HepG2 (cell line): ENCODE data around the gene PIK3R3. TPM values are rescaled to one million over a fixed set of nuclear protein-coding genes. Genes with fewer than 3 reads are reported as not detected.

Experiments
- ATAC-seq: fragments of 200-7000 bp; cut with Tn5 transposase; 3 replicates; pipeline ENCODE4 v1.9.1; 2020; ENCODE audit warnings: mild to moderate bottlenecking, moderate library complexity
- BruUV-seq: library from RNA; stranded (reverse); fragments of 400-500 nt; replicated peaks from 2 replicates; lab custom pipeline; 2021; lab: Mats Ljungman, UMichigan
- CTCF ChIA-PET: fragments of 300-600 bp; formaldehyde crosslinking; extraction: SDS; loops from one replicate; lab custom pipeline; 2021; ENCODE audit warnings: low total read pairs, inconsistent platforms, low intra/inter-chr PET ratio; lab: Yijun Ruan, JAX
- POLR2A ChIA-PET: fragments of 350-600 bp; sonication (Branson Sonifier 250); formaldehyde crosslinking; loops from one replicate; lab custom pipeline; 2020; ENCODE audit warnings: antibody characterized with exemption, inconsistent platforms; lab: Yijun Ruan, JAX
- DNase-seq: peaks from one replicate; pipeline ENCODE4 v3.0.0-alpha.2; 2015; ENCODE audit warnings: low spot score
- FAIRE-seq: peaks from 3 replicates; lab custom pipeline; 2011; peaks lifted over from hg19 to GRCh38; lab: Jason Lieb, UNC
- H2AFZ ChIP-seq: one replicate; pipeline ENCODE4 v1.6.1; 2011; ENCODE audit warnings: low read length, inconsistent platforms
- H3K27ac ChIP-seq: fragments of 300-600 bp; 3 replicates; pipeline ENCODE4 v1.8.0; 2011; ENCODE audit warnings: mixed run types, mild to moderate bottlenecking, mixed read lengths, low read length, inconsistent platforms; ENCODE audit not compliant: insufficient read depth; ENCODE audit errors: extremely low read length
- H3K27me3 ChIP-seq, 2 experiments: fragments of 200-600 bp in 1 of 2; 2 replicates in 1 of 2; 3 replicates in 1 of 2; pipeline versions ENCODE4 v1.6.0 to v1.8.0; 2011; ENCODE audit warnings: low read length in 2 of 2, mild to moderate bottlenecking in 2 of 2, moderate library complexity in 2 of 2, inconsistent platforms in 1 of 2; ENCODE audit not compliant: insufficient read depth in 2 of 2, control insufficient read depth in 1 of 2
- H3K36me3 ChIP-seq, 2 experiments: fragments of 200-600 bp in 1 of 2; replicated peaks in 1 of 2; 2 replicates in 1 of 2; 3 replicates in 1 of 2; pipeline versions ENCODE4 v1.5.1 to v1.8.0; 2011; ENCODE audit warnings: low read length in 2 of 2, inconsistent platforms in 1 of 2; ENCODE audit not compliant: insufficient read depth in 2 of 2, control insufficient read depth in 1 of 2
- H3K4me1 ChIP-seq: 2 replicates; pipeline ENCODE4 v1.5.1; 2012; ENCODE audit warnings: low read length, inconsistent platforms; ENCODE audit not compliant: insufficient read depth
- H3K4me2 ChIP-seq: 2 replicates; pipeline ENCODE4 v1.6.0; 2011; ENCODE audit warnings: low read depth, low read length, inconsistent platforms
- H3K4me3 ChIP-seq, 3 experiments: fragments of 200-600 bp in 1 of 3; sonication (generic), shearing (Covaris generic) in 1 of 3; replicated peaks in 1 of 3; 2 replicates each; pipeline ENCODE4 v1.5.1; 2011 to 2016; ENCODE audit warnings: low read length in 3 of 3, inconsistent platforms in 2 of 3, low read depth in 2 of 3, mild to moderate bottlenecking in 2 of 3, control low read depth in 1 of 3, mixed read lengths in 1 of 3; ENCODE audit not compliant: insufficient read depth in 1 of 3
- H3K79me2 ChIP-seq: one replicate; pipeline ENCODE4 v1.6.1; 2011; ENCODE audit warnings: low read length, inconsistent platforms; ENCODE audit not compliant: insufficient read depth
- H3K9ac ChIP-seq: 2 replicates; pipeline ENCODE4 v1.6.0; 2011; ENCODE audit warnings: mild to moderate bottlenecking, low read depth, low read length, inconsistent platforms; ENCODE audit not compliant: insufficient read depth
- H3K9me3 ChIP-seq: 2 replicates; pipeline ENCODE4 v1.5.1; 2012; ENCODE audit warnings: mild to moderate bottlenecking, low read length
- H4K20me1 ChIP-seq: 2 replicates; pipeline ENCODE4 v1.6.0; 2011; ENCODE audit warnings: inconsistent platforms, mild to moderate bottlenecking, low read length, moderate library complexity; ENCODE audit not compliant: insufficient read depth
- ATF2 ChIP-seq: sonication (generic); formaldehyde crosslinking; IDR thresholded peaks from 2 replicates; pipeline ENCODE4 v1.4.0; 2020; ENCODE audit warnings: missing genetic modification reagents
- BHLHE40 ChIP-seq: IDR thresholded peaks from 2 replicates; pipeline ENCODE4 v1.6.1; 2011; ENCODE audit warnings: low read length, improper control_type of control experiment
- EED ChIP-seq: sonication (generic); formaldehyde crosslinking; IDR thresholded peaks from 2 replicates; pipeline ENCODE4 v1.5.0; 2020; ENCODE audit warnings: mild to moderate bottlenecking, missing genetic modification reagents
- EZH2 ChIP-seq: conservative IDR thresholded peaks from 2 replicates; pipeline ENCODE4 v1.6.1; 2012; ENCODE audit warnings: mild to moderate bottlenecking, low read depth, low read length, moderate library complexity
- FOXP1 ChIP-seq, 2 experiments: fragments of 450-650 bp in 1 of 2; IDR thresholded peaks; 2 replicates each; pipeline ENCODE4 v1.6.1; 2017 to 2018; ENCODE audit warnings: antibody characterized with exemption in 1 of 2
- GTF3A ChIP-seq: sonication (generic); formaldehyde crosslinking; conservative IDR thresholded peaks from 2 replicates; pipeline ENCODE4 v1.4.0; 2020; ENCODE audit warnings: mild to moderate bottlenecking, missing genetic modification reagents
- LCORL ChIP-seq, 2 experiments: fragments of 450-650 bp in 1 of 2; sonication (generic) in 1 of 2; formaldehyde crosslinking in 1 of 2; IDR thresholded peaks; 2 replicates each; pipeline versions ENCODE4 v1.5.0 to v1.6.1; 2017 to 2020; ENCODE audit warnings: antibody characterized with exemption in 1 of 2, missing genetic modification reagents in 1 of 2
- MTA3 ChIP-seq: sonication (generic); formaldehyde crosslinking; IDR thresholded peaks from 2 replicates; pipeline ENCODE4 v1.4.0; 2020; ENCODE audit warnings: missing genetic modification reagents
- TBP ChIP-seq: sonication (generic); formaldehyde crosslinking; IDR thresholded peaks from 2 replicates; pipeline ENCODE4 v1.5.0; 2020; ENCODE audit warnings: missing genetic modification reagents
- TEF ChIP-seq: sonication (generic); formaldehyde crosslinking; IDR thresholded peaks from 2 replicates; pipeline ENCODE4 v1.5.0; 2020; ENCODE audit warnings: missing genetic modification reagents
- THAP11 ChIP-seq: IDR thresholded peaks from 2 replicates; pipeline ENCODE4 v1.6.1; 2016; ENCODE audit warnings: missing biosample characterization, missing genetic modification reagents
- ZFP62 ChIP-seq: sonication (generic); formaldehyde crosslinking; IDR thresholded peaks from 2 replicates; pipeline ENCODE4 v1.4.0; 2020; ENCODE audit warnings: missing genetic modification reagents
- ZNF12 ChIP-seq: sonication (generic); formaldehyde crosslinking; IDR thresholded peaks from 2 replicates; pipeline ENCODE4 v1.5.0; 2020; ENCODE audit warnings: missing genetic modification reagents
- ZNF30 ChIP-seq: sonication (generic); formaldehyde crosslinking; IDR thresholded peaks from 2 replicates; pipeline ENCODE4 v1.5.0; 2020; ENCODE audit warnings: mild to moderate bottlenecking, missing genetic modification reagents
- ZNF318 ChIP-seq: sonication (generic); formaldehyde crosslinking; IDR thresholded peaks from 2 replicates; pipeline ENCODE4 v1.4.0; 2020; ENCODE audit warnings: mild to moderate bottlenecking, missing genetic modification reagents
- ZNF430 ChIP-seq: sonication (generic); formaldehyde crosslinking; IDR thresholded peaks from 2 replicates; pipeline ENCODE4 v1.9.0; 2021; ENCODE audit warnings: mild to moderate bottlenecking, missing genetic modification reagents
- ZNF431 ChIP-seq: sonication (generic); formaldehyde crosslinking; IDR thresholded peaks from 2 replicates; pipeline ENCODE4 v1.9.0; 2022; ENCODE audit warnings: missing genetic modification reagents, low read depth, mild to moderate bottlenecking, borderline replicate concordance
- WGBS: methylation state at CpG from one replicate; pipeline ENCODE4 v1.1.6; 2017; ENCODE audit warnings: low lambda C conversion rate; 5-methylcytosine and 5-hydroxymethylcytosine counted together
- in situ Hi-C: cut with HindIII; loops from 2 replicates; pipeline ENCODE4 v1.10.0; 2017; ENCODE audit warnings: low pct_unique_long_range_greater_than_20kb; ENCODE audit not compliant: extremely low pct_ligation_motif_present
- intact Hi-C: fragments of 100-400 bp; cut with micrococcal nuclease; formaldehyde crosslinking; loops from one replicate; pipeline ENCODE4 v1.10.0; 2022; ENCODE audit not compliant: unreplicated experiment
- polyA plus RNA-seq, 8 experiments: library from polyadenylated mRNA; depleted of rRNA in 3 of 8; stranded (reverse) in 7 of 8; unstranded in 1 of 8; fragments of >200 nt; fragmentation: Illumina TruSeq in 4 of 8; extraction: Trizol in 4 of 8; gene quantifications; 2 replicates each; pipeline versions ENCODE4 v1.2.1 to v1.2.3, GENCODE V29; 2011 to 2016; ENCODE audit warnings: low read depth in 4 of 8, missing spikeins in 1 of 8, mixed read lengths in 1 of 8; ENCODE audit not compliant: insufficient read depth in 1 of 8
- total RNA-seq, 5 experiments: library from RNA; depleted of rRNA; stranded (reverse); fragments of >200 nt; fragmentation: Illumina TruSeq; extraction: Trizol; gene quantifications; 2 replicates each; pipeline ENCODE4 v1.2.3, GENCODE V29; 2016; ENCODE audit warnings: low read depth in 1 of 5

PIK3R3 gene
- total and polyA plus RNA-seq, 2 of the 13 experiments (the other 11 are each of a cell fraction or from before 2014, with no cell fraction given) = 0.37 to 6.9 TPM

GRCh38 chr1:46113948-46114347, 18.5 kb downstream of the PIK3R3 start:
- intact Hi-C loops = no loop called here
- no peak for DNase-seq
- no peak for FAIRE-seq
- ATAC-seq = peak; percentile 50; the same call in 1 of the 3 replicates
- WGBS = 28% methylated on average over 5 of the region's 5 CpGs
- Histone ChIP-seq H2AFZ (no peak overlapping the region), H3K27ac (no peak overlapping the region), H3K36me3 (no peaks in the 10 kb centered on the region), H4K20me1 (no peaks in the 10 kb centered on the region), H3K9me3 (no peaks in the 10 kb centered on the region), H3K79me2 (no peaks in the 10 kb centered on the region), H3K4me2 (0 out of 2 replicates have a peak overlapping the region, but pooled peaks have one; percentile 26), H3K4me1 (peaks cover 22% of the 10 kb centered on the region), H3K4me3 (no peak overlapping the region), H3K9ac (no peak overlapping the region), H3K27me3 (no peaks in the 10 kb centered on the region)
- ChIA-PET CTCF (no interaction called here), POLR2A (no interaction called here)
- in situ Hi-C loops = no loop called here
- no TSS peak for BruUV-seq
- no peak for TF ChIP-seq ZFP62 (CRISPR knock-in tag)
- TF ChIP-seq ZNF430 (CRISPR knock-in tag) = no peak
- TF ChIP-seq ZNF431 = no peak
- no peak for TF ChIP-seq EZH2
- peak; percentile 86 for TF ChIP-seq ZNF12 (CRISPR knock-in tag)
- no peak for TF ChIP-seq LCORL (IDR thresholded peaks at IDR 0.05)
- TF ChIP-seq LCORL (CRISPR knock-in tag; IDR thresholded peaks at IDR 0.05) = no peak
- TF ChIP-seq FOXP1 (IDR thresholded peaks at IDR 0.05) = no peak
- 0 out of 2 replicates have a peak, but pooled peaks have one; percentile 27 for TF ChIP-seq FOXP1 (CRISPR knock-in tag; IDR thresholded peaks at IDR 0.05)
- TF ChIP-seq GTF3A (CRISPR knock-in tag) = no peak
- no peak for TF ChIP-seq TBP (CRISPR knock-in tag)
- no peak for TF ChIP-seq EED
- TF ChIP-seq TEF (CRISPR knock-in tag) = no peak
- TF ChIP-seq MTA3 (CRISPR knock-in tag) = no peak
- no peak for TF ChIP-seq THAP11 (CRISPR knock-in tag)
- no peak for TF ChIP-seq ZNF30 (CRISPR knock-in tag)
- no peak for TF ChIP-seq ATF2
- TF ChIP-seq BHLHE40 = no peak
- TF ChIP-seq ZNF318 (CRISPR knock-in tag) = no peak
